Gastrocnemius medialis (tissue), 4 donors: ENCODE results near the gene ATF2.

ENCODE experiments used
- POLR2A ChIP-seq, 2 donors: fragments of 450-650 bp; IDR thresholded peaks; one replicate each; pipeline ENCODE4 v1.6.1; 2017; ENCODE audit warnings: antibody characterized with exemption in 2 of 2, mild to moderate bottlenecking in 2 of 2, moderate library complexity in 2 of 2
- TF ChIP-seq, protein P1 (sequence below), 5 experiments: fragments of 450-650 bp in 3 of 5; fragments of 200-600 bp in 2 of 5; sonication (generic) in 2 of 5; IDR thresholded peaks in 4 of 5; conservative IDR thresholded peaks in 1 of 5; 1 replicate in 4 of 5; 2 replicates in 1 of 5; pipeline ENCODE4 v1.5.1; 2016 to 2019; ENCODE audit warnings: antibody characterized with exemption in 5 of 5, mild to moderate bottlenecking in 3 of 5, moderate library complexity in 3 of 5

- no peak for TF ChIP-seq POLR2A (IDR thresholded peaks at IDR 0.05)
- TF ChIP-seq, protein P1, sequence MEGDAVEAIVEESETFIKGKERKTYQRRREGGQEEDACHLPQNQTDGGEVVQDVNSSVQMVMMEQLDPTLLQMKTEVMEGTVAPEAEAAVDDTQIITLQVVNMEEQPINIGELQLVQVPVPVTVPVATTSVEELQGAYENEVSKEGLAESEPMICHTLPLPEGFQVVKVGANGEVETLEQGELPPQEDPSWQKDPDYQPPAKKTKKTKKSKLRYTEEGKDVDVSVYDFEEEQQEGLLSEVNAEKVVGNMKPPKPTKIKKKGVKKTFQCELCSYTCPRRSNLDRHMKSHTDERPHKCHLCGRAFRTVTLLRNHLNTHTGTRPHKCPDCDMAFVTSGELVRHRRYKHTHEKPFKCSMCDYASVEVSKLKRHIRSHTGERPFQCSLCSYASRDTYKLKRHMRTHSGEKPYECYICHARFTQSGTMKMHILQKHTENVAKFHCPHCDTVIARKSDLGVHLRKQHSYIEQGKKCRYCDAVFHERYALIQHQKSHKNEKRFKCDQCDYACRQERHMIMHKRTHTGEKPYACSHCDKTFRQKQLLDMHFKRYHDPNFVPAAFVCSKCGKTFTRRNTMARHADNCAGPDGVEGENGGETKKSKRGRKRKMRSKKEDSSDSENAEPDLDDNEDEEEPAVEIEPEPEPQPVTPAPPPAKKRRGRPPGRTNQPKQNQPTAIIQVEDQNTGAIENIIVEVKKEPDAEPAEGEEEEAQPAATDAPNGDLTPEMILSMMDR (IDR thresholded peaks at IDR 0.05 in 4 of 5, conservative IDR thresholded peaks at IDR 0.05 in 1 of 5), result no peak
Measured at GRCh38 chr2:175207741-175208438, 39.9 kb upstream of the ATF2 start.
